ENCODE data around the gene CGAS.

DNA sequence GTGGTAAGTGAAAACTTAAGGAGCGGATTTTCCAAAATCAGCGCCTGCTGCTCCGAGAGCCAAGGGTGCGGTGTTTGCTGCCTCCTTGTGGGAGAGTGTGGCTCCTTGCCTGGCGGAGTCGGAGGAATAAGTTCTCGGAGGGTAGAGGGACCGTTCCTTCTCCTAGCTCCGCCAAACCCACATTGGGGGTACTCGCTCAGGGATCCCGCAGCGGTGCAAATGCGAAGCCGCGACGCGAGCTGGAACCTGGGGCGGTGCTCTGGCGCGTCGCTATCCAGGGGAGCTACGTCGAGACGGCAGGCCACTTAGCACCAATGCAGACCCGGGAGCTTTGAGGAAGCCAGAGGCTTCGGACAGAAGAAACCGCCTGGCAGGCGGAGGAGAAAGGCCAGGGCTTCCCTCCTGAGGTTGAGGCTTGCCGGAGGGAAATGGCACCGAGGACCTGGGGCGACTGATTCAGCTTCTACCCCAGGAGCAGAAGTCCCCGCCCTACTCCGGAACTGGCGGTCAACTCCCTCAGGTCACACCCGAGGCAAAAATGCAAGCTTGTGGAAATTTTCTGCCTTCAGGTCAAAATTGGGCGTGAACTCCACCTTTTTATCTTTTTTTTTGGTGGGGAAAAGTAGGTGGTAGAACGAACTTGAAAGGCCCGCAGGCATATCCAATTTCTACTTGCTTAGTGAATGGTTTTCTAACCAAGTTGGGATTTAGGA lies 63.1 kb downstream of the CGAS start:
- TF ChIP-seq, protein P1, sequence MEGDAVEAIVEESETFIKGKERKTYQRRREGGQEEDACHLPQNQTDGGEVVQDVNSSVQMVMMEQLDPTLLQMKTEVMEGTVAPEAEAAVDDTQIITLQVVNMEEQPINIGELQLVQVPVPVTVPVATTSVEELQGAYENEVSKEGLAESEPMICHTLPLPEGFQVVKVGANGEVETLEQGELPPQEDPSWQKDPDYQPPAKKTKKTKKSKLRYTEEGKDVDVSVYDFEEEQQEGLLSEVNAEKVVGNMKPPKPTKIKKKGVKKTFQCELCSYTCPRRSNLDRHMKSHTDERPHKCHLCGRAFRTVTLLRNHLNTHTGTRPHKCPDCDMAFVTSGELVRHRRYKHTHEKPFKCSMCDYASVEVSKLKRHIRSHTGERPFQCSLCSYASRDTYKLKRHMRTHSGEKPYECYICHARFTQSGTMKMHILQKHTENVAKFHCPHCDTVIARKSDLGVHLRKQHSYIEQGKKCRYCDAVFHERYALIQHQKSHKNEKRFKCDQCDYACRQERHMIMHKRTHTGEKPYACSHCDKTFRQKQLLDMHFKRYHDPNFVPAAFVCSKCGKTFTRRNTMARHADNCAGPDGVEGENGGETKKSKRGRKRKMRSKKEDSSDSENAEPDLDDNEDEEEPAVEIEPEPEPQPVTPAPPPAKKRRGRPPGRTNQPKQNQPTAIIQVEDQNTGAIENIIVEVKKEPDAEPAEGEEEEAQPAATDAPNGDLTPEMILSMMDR (IDR thresholded peaks at IDR 0.05): peak; percentile 63
- no peak for TF ChIP-seq JUNB (IDR thresholded peaks at IDR 0.05)
- peak; percentile 90 for TF ChIP-seq MAFK (IDR thresholded peaks at IDR 0.05; ENCODE audit: partially characterized antibody)
- TF ChIP-seq POLR2A (IDR thresholded peaks at IDR 0.05; ENCODE audit: low read length): peak; percentile 41
- TF ChIP-seq RAD21 (conservative IDR thresholded peaks at IDR 0.05 in 1 of 2, IDR thresholded peaks at IDR 0.05 in 1 of 2): peak; percentile 77 to 78
- TF ChIP-seq EP300 (IDR thresholded peaks at IDR 0.05): no peak
- TF ChIP-seq RFX5 (IDR thresholded peaks at IDR 0.05): no peak
- TF ChIP-seq RNF2 (IDR thresholded peaks at IDR 0.05; ENCODE audit: borderline replicate concordance, low read depth): no peak
- no peak for TF ChIP-seq CBX8 (IDR thresholded peaks at IDR 0.05)
- TF ChIP-seq, protein P2, sequence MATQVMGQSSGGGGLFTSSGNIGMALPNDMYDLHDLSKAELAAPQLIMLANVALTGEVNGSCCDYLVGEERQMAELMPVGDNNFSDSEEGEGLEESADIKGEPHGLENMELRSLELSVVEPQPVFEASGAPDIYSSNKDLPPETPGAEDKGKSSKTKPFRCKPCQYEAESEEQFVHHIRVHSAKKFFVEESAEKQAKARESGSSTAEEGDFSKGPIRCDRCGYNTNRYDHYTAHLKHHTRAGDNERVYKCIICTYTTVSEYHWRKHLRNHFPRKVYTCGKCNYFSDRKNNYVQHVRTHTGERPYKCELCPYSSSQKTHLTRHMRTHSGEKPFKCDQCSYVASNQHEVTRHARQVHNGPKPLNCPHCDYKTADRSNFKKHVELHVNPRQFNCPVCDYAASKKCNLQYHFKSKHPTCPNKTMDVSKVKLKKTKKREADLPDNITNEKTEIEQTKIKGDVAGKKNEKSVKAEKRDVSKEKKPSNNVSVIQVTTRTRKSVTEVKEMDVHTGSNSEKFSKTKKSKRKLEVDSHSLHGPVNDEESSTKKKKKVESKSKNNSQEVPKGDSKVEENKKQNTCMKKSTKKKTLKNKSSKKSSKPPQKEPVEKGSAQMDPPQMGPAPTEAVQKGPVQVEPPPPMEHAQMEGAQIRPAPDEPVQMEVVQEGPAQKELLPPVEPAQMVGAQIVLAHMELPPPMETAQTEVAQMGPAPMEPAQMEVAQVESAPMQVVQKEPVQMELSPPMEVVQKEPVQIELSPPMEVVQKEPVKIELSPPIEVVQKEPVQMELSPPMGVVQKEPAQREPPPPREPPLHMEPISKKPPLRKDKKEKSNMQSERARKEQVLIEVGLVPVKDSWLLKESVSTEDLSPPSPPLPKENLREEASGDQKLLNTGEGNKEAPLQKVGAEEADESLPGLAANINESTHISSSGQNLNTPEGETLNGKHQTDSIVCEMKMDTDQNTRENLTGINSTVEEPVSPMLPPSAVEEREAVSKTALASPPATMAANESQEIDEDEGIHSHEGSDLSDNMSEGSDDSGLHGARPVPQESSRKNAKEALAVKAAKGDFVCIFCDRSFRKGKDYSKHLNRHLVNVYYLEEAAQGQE (IDR thresholded peaks at IDR 0.05): no peak
